Subcutaneous adipose tissue (tissue), 4 donors: ENCODE data around the gene CDH22. TPM values are rescaled to one million over a fixed set of nuclear protein-coding genes. Genes with fewer than 3 reads are reported as not detected.

Experiments
- CTCF ChIP-seq: fragments of 450-650 bp; IDR thresholded peaks from one replicate; pipeline ENCODE4 v1.5.1; 2016; ENCODE audit warnings: low read depth, mild to moderate bottlenecking, control low read depth, antibody characterized with exemption, moderate library complexity
- total RNA-seq, 4 donors: library from RNA; depleted of rRNA; stranded (reverse); fragments of >200 nt; gene quantifications; one replicate each; pipeline ENCODE4 v1.1.0, GENCODE V29; 2016

Gene CDH22
- total RNA-seq, 4 donors from 2014 or later = not detected

- TF ChIP-seq CTCF = no peak
Observed at GRCh38 chr20:46353500-46354206, 45.4 kb upstream of the CDH22 start.

GRCh38 chr20:46352370-46352938 lies 44.2 kb upstream of the CDH22 start:
- no peak for TF ChIP-seq CTCF

GRCh38 chr20:46351357-46352058 lies 43.2 kb upstream of the CDH22 start:
- TF ChIP-seq CTCF = no peak

GRCh38 chr20:46350986-46351267 lies 42.6 kb upstream of the CDH22 start:
- no peak for TF ChIP-seq CTCF

GRCh38 chr20:46350201-46350985 lies 42.1 kb upstream of the CDH22 start:
- no peak for TF ChIP-seq CTCF

GRCh38 chr20:46349742-46350056 lies 41.4 kb upstream of the CDH22 start:
- TF ChIP-seq CTCF = no peak
